DOHH2 (cell line): Measurements from ENCODE around the gene HECTD1.

Experiments used
- H3F3A ChIP-seq: fragments of 200-600 bp; sonication (generic), shearing (Covaris generic); 2 replicates; pipeline ENCODE4 v1.6.0; 2016; ENCODE audit warnings: antibody characterized with exemption, mild to moderate bottlenecking; ENCODE audit not compliant: control insufficient read depth, insufficient read depth
- H3K27ac ChIP-seq: fragments of 200-600 bp; sonication (generic); 2 replicates; pipeline ENCODE4 v1.5.1; 2014; ENCODE audit warnings: low read depth, mild to moderate bottlenecking, low read length, moderate library complexity
- H3K27me3 ChIP-seq: fragments of 200-600 bp; sonication (generic); 2 replicates; pipeline ENCODE4 v1.6.1; 2014; ENCODE audit warnings: mild to moderate bottlenecking, low read length, mixed read lengths; ENCODE audit not compliant: control insufficient read depth
- H3K36me3 ChIP-seq: fragments of 200-600 bp; sonication (generic); 2 replicates; pipeline ENCODE4 v1.6.1; 2014; ENCODE audit warnings: mild to moderate bottlenecking, low read length, moderate library complexity, mixed read lengths; ENCODE audit not compliant: control insufficient read depth
- H3K4me1 ChIP-seq: fragments of 200-600 bp; sonication (generic); 2 replicates; pipeline ENCODE4 v1.6.1; 2014; ENCODE audit warnings: mild to moderate bottlenecking, low read length, mixed read lengths; ENCODE audit not compliant: control insufficient read depth
- H3K4me2 ChIP-seq: fragments of 200-600 bp; sonication (generic); 2 replicates; pipeline ENCODE4 v1.6.0; 2014; ENCODE audit warnings: mild to moderate bottlenecking, low read length, moderate library complexity
- H3K4me3 ChIP-seq: fragments of 200-600 bp; sonication (generic); 2 replicates; pipeline ENCODE4 v1.5.1; 2014; ENCODE audit warnings: mild to moderate bottlenecking, low read length, mixed read lengths
- H3K79me2 ChIP-seq: fragments of 200-600 bp; sonication (generic); 2 replicates; pipeline ENCODE4 v1.6.1; 2014; ENCODE audit warnings: mild to moderate bottlenecking, low read length, mixed read lengths; ENCODE audit not compliant: control insufficient read depth
- H3K9me2 ChIP-seq: fragments of 200-600 bp; sonication (generic); replicated peaks from 2 replicates; pipeline ENCODE4 v1.6.1; 2014; ENCODE audit warnings: mild to moderate bottlenecking, low read length, mixed read lengths; ENCODE audit not compliant: control insufficient read depth
- H3K9me3 ChIP-seq: fragments of 200-600 bp; sonication (generic); 2 replicates; pipeline ENCODE4 v1.6.1; 2014; ENCODE audit warnings: antibody characterized with exemption, low read length, mixed read lengths; ENCODE audit not compliant: control insufficient read depth, insufficient read depth
- H4K20me1 ChIP-seq: fragments of 200-600 bp; sonication (generic); 2 replicates; pipeline ENCODE4 v1.6.0; 2014; ENCODE audit warnings: low read depth, mild to moderate bottlenecking, antibody characterized with exemption, low read length, moderate library complexity; ENCODE audit not compliant: control insufficient read depth, insufficient read depth
- CTCF ChIP-seq: fragments of 200-600 bp; sonication (generic); IDR thresholded peaks from one replicate; pipeline ENCODE4 v1.5.1; 2014; ENCODE audit warnings: antibody characterized with exemption, mild to moderate bottlenecking, low read depth, low read length; ENCODE audit not compliant: poor library complexity, severe bottlenecking
- EZH2phosphoT487 ChIP-seq: fragments of 200-600 bp; sonication (generic); IDR thresholded peaks from 2 replicates; pipeline ENCODE4 v1.6.1; 2017; ENCODE audit warnings: borderline replicate concordance, mild to moderate bottlenecking, antibody characterized with exemption, low read length, moderate library complexity, mixed read lengths

Gene HECTD1

GRCh38 chr14:31164115-31164514 lies 43.5 kb downstream of the HECTD1 start:
- TF ChIP-seq CTCF (no peak), EZH2phosphoT487 (no peak)
- Histone ChIP-seq H3K9me3 (no peaks in the 10 kb centered on the region), H3K9me2 (no peaks in the 10 kb centered on the region), H3F3A (0 out of 2 replicates have a peak, but pooled peaks cover 4% of the 10 kb centered on the region), H3K4me1 (no peaks in the 10 kb centered on the region), H4K20me1 (no peaks in the 10 kb centered on the region), H3K4me3 (no peak overlapping the region), H3K4me2 (no peak overlapping the region), H3K27ac (no peak overlapping the region), H3K27me3 (no peaks in the 10 kb centered on the region), H3K79me2 (no peaks in the 10 kb centered on the region), H3K36me3 (peaks cover 71% of the 10 kb centered on the region)

DNA sequence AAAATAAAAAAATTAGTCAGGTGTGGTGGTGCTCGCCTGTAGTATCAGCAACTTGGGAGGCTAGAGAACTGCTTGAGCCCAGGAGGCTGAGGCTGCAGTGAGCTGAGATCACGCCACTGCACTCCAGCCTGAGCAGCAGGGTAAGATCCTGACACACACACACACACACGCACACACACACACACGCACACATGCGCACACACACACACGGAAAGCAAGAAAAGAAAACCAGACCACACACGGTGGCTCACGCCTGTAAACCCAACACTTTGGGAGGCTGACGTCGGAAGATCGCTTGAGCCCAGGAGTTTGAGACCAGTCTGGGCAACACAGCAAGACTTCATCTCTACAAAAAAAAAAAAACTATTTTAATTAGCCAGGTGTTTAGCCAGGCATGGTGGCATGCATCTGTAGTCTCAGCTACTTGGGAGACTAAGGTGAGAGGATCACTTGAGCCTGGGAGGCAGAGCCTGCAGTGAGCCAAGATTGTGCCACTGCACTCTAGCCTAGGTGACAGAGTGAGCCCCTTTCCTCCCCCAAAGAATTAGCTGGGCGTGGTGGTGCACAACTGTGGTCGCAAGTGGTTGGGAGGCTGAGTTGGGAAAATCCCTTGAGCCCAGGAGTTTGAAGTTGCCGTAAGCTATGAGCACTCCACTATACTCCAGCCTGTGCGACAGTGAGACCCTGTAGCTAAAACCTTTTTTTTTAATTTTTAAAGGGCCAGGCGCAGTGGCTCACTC lies 44.5 kb downstream of the HECTD1 start:
- H3K4me2 ChIP-seq: no peak overlapping the region
- H3K36me3 ChIP-seq: peaks cover 69% of the 10 kb centered on the region
- 0 out of 2 replicates have a peak, but pooled peaks cover 4% of the 10 kb centered on the region for H3F3A ChIP-seq
- H3K4me1 ChIP-seq: no peaks in the 10 kb centered on the region
- TF ChIP-seq EZH2phosphoT487 (no peak), CTCF (no peak)
- H3K9me3 ChIP-seq: no peaks in the 10 kb centered on the region
- H3K4me3 ChIP-seq: no peak overlapping the region
- no peak overlapping the region for H3K27ac ChIP-seq
- no peaks in the 10 kb centered on the region for H3K9me2 ChIP-seq
- no peaks in the 10 kb centered on the region for H3K79me2 ChIP-seq
- H3K27me3 ChIP-seq: no peaks in the 10 kb centered on the region
- no peaks in the 10 kb centered on the region for H4K20me1 ChIP-seq

DNA sequence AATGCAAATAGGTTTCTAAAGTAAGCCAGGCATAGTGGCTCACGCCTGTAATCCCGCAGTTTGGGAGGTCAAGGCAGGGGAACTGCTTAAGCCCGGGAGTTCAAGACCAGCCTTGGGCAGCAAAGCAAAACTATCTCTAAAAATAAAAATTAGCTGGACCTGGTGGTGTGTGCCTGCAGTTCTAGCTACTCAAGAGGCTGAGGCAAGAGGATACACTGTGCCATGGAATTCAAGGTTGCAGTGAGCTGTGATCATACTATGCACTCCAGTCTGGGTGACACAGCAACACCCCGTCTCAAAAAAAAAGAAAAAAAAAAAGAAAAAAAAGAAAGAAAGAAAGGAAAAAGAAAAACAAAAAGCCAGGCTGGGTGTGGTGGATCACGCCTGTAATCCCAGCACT lies 46.3 kb downstream of the HECTD1 start:
- Histone ChIP-seq H3K27ac (no peak overlapping the region), H3K4me1 (no peaks in the 10 kb centered on the region), H3K9me2 (no peaks in the 10 kb centered on the region), H3K4me3 (no peak overlapping the region), H3F3A (0 out of 2 replicates have a peak, but pooled peaks cover 4% of the 10 kb centered on the region), H3K79me2 (no peaks in the 10 kb centered on the region), H3K27me3 (no peaks in the 10 kb centered on the region), H3K36me3 (peaks cover 62% of the 10 kb centered on the region), H3K9me3 (no peaks in the 10 kb centered on the region), H3K4me2 (no peak overlapping the region), H4K20me1 (no peaks in the 10 kb centered on the region)
- TF ChIP-seq EZH2phosphoT487 (no peak), CTCF (no peak)
